Hepatocyte (in vitro differentiated cells): ENCODE results near the gene TRABD.

ENCODE experiments used
- CTCF ChIP-seq: fragments of 200-600 bp; sonication (generic); IDR thresholded peaks from 2 replicates; pipeline ENCODE4 v1.5.1; 2016; ENCODE audit warnings: antibody characterized with exemption, mild to moderate bottlenecking; ENCODE audit not compliant: poor library complexity
- EZH2 ChIP-seq: fragments of 200-600 bp; sonication (generic); IDR thresholded peaks from 2 replicates; pipeline ENCODE4 v1.6.1; 2016; ENCODE audit warnings: antibody characterized with exemption, mild to moderate bottlenecking, borderline replicate concordance

- TF ChIP-seq CTCF = no peak
- TF ChIP-seq EZH2 = no peak
Observed at GRCh38 chr22:50175191-50175461, 10.6 kb upstream of the TRABD start.
